ENCODE data around the gene TSG101. TPM values are rescaled to one million over a fixed set of nuclear protein-coding genes. Genes with fewer than 3 reads are reported as not detected.

Gene TSG101
- total and polyA plus RNA-seq, 2 experiments from 2014 or later = 78.6 to 105 TPM

DNA sequence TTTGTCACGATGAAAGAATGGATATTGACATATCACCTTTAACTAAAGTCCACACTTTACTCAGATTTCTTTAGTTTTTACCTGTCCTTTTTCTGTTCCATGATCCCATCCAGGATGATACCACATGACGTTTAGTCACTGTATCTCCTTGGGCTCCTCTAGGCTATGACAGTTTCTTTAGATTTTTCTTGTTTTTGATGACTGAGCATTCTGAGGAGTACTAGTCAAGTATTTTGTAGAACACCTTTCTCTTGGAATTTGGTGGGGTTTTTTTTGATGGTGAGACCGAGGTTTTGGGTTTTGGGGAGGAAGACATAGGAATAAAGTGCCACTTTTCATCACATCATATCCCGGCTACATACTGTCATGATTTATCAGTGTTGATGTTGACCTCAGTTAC, 67.1 kb downstream of the TSG101 start:
- H3K4me1 ChIP-seq (ENCODE audit: insufficient read depth) = peaks cover 3% of the 10 kb centered on the region
- no peak overlapping the region for H3K27ac ChIP-seq
- no peaks in the 10 kb centered on the region for H3K27me3 ChIP-seq
- no peak overlapping the region for H2AFZ ChIP-seq
- no peaks in the 10 kb centered on the region for H3K9me3 ChIP-seq (ENCODE audit: low read depth)
- DNase-seq (ENCODE audit: low spot score) = no peak
- no peaks in the 10 kb centered on the region for H3K79me2 ChIP-seq
- H3K4me3 ChIP-seq = no peak overlapping the region
- no peak overlapping the region for H3K4me2 ChIP-seq
- TF ChIP-seq CTCF (IDR thresholded peaks at IDR 0.05; ENCODE audit: poor library complexity) = no peak
- TF ChIP-seq EZH2 (IDR thresholded peaks at IDR 0.05; ENCODE audit: borderline replicate concordance) = no peak
- TF ChIP-seq EZH2phosphoT487 (IDR thresholded peaks at IDR 0.05; ENCODE audit: low read depth, severe bottlenecking, unreplicated experiment) = no peak
- H3K36me3 ChIP-seq (replicated peaks; ENCODE audit: insufficient read depth, low read depth) = no peaks in the 10 kb centered on the region
- over 99% methylated on average over 4 of the region's 4 CpGs for WGBS (ENCODE audit: low lambda C conversion rate, missing lambda C conversion rate)
- H4K20me1 ChIP-seq (ENCODE audit: insufficient read depth, poor library complexity, severe bottlenecking) = no peaks in the 10 kb centered on the region
- no peaks in the 10 kb centered on the region for H3K9me2 ChIP-seq (replicated peaks; ENCODE audit: insufficient read depth)

- peaks cover 3% of the 10 kb centered on the region for H3K4me1 ChIP-seq (ENCODE audit: insufficient read depth)
- peak overlapping the region; percentile 19 for H3K27ac ChIP-seq
- TF ChIP-seq EZH2 (IDR thresholded peaks at IDR 0.05; ENCODE audit: borderline replicate concordance) (no peak), CTCF (IDR thresholded peaks at IDR 0.05; ENCODE audit: poor library complexity) (no peak), EZH2phosphoT487 (IDR thresholded peaks at IDR 0.05; ENCODE audit: low read depth, severe bottlenecking, unreplicated experiment) (peak; percentile 34)
- H3K36me3 ChIP-seq (replicated peaks; ENCODE audit: insufficient read depth, low read depth) = no peaks in the 10 kb centered on the region
- H3K4me2 ChIP-seq = no peak overlapping the region
- no peaks in the 10 kb centered on the region for H3K79me2 ChIP-seq
- DNase-seq (ENCODE audit: low spot score) = peak; percentile 55
- no peaks in the 10 kb centered on the region for H4K20me1 ChIP-seq (ENCODE audit: insufficient read depth, poor library complexity, severe bottlenecking)
- H3K4me3 ChIP-seq = no peak overlapping the region
- WGBS (ENCODE audit: low lambda C conversion rate, missing lambda C conversion rate) = 23% methylated on average over 3 of the region's 3 CpGs
- H2AFZ ChIP-seq = no peak overlapping the region
- H3K9me3 ChIP-seq (ENCODE audit: low read depth) = no peaks in the 10 kb centered on the region
- no peaks in the 10 kb centered on the region for H3K27me3 ChIP-seq
- H3K9me2 ChIP-seq (replicated peaks; ENCODE audit: insufficient read depth) = no peaks in the 10 kb centered on the region
Measured at GRCh38 chr11:18457450-18457849, 69.3 kb downstream of the TSG101 start.

- Histone ChIP-seq H3K9me3 (ENCODE audit: low read depth) (no peaks in the 10 kb centered on the region), H4K20me1 (ENCODE audit: insufficient read depth, poor library complexity, severe bottlenecking) (no peaks in the 10 kb centered on the region), H3K4me1 (ENCODE audit: insufficient read depth) (peaks cover 3% of the 10 kb centered on the region), H3K4me2 (no peak within 1 kb of the TSS), H3K27ac (no peak within 1 kb of the TSS), H3K36me3 (replicated peaks; ENCODE audit: insufficient read depth, low read depth) (no peaks in the 10 kb centered on the region), H2AFZ (no peak within 1 kb of the TSS), H3K9me2 (replicated peaks; ENCODE audit: insufficient read depth) (no peaks in the 10 kb centered on the region), H3K4me3 (no peak within 1 kb of the TSS), H3K79me2 (no peaks in the 10 kb centered on the region), H3K27me3 (no peaks in the 10 kb centered on the region)
- 92% methylated on average over 37 of the region's 47 CpGs for WGBS (ENCODE audit: low lambda C conversion rate, missing lambda C conversion rate)
- no peak for DNase-seq (ENCODE audit: low spot score)
- no peak for TF ChIP-seq CTCF (IDR thresholded peaks at IDR 0.05; ENCODE audit: poor library complexity)
- TF ChIP-seq EZH2 (IDR thresholded peaks at IDR 0.05; ENCODE audit: borderline replicate concordance) = no peak
- TF ChIP-seq EZH2phosphoT487 (IDR thresholded peaks at IDR 0.05; ENCODE audit: low read depth, severe bottlenecking, unreplicated experiment) = no peak
Measured at GRCh38 chr11:18455686-18456372, 70.9 kb downstream of the TSG101 start, which contains the start of gene LDHAL6A. TSS of gene LDHAL6A (plus strand) at chr11:18455856. CDS start at chr11:18456681, 825 bp downstream.
